Uterus (tissue), 2 donors: ENCODE measurements around the gene TMEM37.

Experiments
- CTCF ChIP-seq, 4 experiments: fragments of 200-600 bp in 2 of 4; fragments of 450-650 bp in 2 of 4; sonication (generic) in 2 of 4; IDR thresholded peaks; one replicate each; pipeline ENCODE4 v1.5.1; 2016 to 2019; ENCODE audit warnings: antibody characterized with exemption in 4 of 4, mild to moderate bottlenecking in 2 of 4, moderate library complexity in 1 of 4
- POLR2A ChIP-seq, 2 donors: fragments of 450-650 bp; IDR thresholded peaks; one replicate each; pipeline ENCODE4 v1.6.1; 2016; ENCODE audit warnings: antibody characterized with exemption in 2 of 2, mild to moderate bottlenecking in 1 of 2, moderate library complexity in 1 of 2

GRCh38 chr2:119421304-119421703 lies 10.3 kb upstream of the TMEM37 start:
- TF ChIP-seq CTCF (IDR thresholded peaks at IDR 0.05) (no peak), POLR2A (IDR thresholded peaks at IDR 0.05) (no peak)
